Activated CD8-positive, alpha-beta memory T cell treated with anti-CD3 and anti-CD28 coated beads for 24 hours (primary cell): ENCODE data around the gene NEU2.

Experiments
- DNase-seq: peaks from one replicate; pipeline ENCODE4 v3.0.0-alpha.2; 2020

NEU2 gene

GRCh38 chr2:233032551-233033320 is at the start of gene NEU2:
Gene NEU2, plus strand, starts transcription at chr2:233032672. Its CDS starts 0 bp downstream, at chr2:233032672.
- DNase-seq, result no peak

DNA sequence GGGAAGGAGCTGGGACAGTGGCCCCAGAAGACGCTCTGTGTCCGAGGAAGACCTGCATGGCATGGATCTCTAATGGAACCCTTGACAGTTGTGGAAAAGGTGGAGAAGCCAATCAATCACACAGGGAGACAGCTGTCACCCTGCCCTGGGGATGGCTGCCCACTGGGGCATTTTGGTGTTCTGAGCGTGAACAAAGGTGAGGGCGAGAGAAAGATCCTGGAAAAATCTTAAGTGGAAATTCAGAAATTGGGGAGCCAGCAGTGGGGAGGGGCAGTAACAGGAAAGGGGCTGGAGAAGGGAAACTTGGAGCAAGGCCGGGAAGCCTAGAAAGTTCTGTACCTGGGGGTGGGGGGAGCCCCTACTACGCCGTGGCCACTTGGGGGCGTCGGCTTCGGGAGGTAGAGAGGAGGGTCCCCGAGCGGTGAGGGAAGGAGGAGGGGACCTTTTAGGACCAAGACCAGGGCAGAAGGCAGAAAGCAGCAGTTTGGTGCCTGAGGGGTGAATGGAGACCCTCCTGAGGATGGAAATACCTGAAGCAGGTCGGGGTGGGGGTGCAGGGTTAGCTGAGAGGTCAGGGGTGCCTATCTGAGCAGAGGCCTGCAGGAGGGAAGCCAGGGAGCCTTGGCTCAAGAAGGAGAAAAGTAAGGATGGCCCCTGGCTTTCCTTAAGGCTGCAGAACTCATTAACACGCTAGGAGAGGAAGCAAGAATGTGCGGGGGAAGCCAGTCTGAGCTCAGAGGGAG is 49.4 kb upstream of the NEU2 start:
- no peak for DNase-seq

DNA sequence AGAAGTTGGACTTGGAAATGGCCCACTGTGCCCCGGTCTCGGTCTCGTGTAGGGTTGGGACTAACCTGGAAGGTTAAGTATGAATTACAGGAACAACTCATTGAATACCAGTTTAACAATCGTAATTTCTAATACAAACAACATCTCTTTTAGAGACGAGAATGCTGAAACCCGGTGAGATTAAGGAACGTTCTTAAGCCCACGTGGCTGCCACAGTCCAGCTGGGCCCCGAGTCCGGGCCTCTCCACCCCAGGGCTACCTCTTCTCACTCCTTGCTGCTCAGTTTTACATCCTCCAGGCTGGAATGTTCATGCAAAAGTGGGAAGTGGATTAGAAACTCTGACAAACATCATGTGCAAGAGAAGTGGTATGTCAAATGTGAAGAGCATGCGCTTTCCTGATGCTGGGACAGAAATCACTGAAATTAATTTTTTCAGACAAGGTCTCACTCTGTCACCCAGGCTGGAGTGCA is 48.8 kb upstream of the NEU2 start:
- no peak for DNase-seq

GRCh38 chr2:232984451-232985207 is 47.8 kb upstream of the NEU2 start:
- no peak for DNase-seq

- no peak for DNase-seq
Measured at GRCh38 chr2:232986155-232986554, 46.3 kb upstream of the NEU2 start.

GRCh38 chr2:232993231-232993821 is 39.1 kb upstream of the NEU2 start:
- DNase-seq, result no peak

DNA sequence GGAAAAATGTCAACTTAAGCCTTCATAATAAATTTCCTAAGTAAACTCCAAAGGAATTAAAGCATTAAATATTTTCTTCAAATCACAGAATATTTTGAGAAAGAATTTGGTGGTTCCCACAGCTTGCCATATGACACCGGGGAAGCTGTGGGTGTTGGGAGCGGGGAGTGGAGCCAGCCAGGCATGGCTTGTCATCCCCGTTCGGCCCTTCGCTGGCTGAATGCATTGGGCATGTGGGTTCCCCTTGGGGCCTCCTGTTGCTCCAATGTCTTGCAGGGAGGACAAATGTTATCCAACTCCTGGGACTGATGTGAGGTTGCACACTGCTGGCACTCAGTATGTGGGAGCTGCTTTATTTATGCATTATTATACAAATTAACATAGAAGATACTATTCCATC is 38.0 kb upstream of the NEU2 start:
- DNase-seq, result peak; percentile 17

DNA sequence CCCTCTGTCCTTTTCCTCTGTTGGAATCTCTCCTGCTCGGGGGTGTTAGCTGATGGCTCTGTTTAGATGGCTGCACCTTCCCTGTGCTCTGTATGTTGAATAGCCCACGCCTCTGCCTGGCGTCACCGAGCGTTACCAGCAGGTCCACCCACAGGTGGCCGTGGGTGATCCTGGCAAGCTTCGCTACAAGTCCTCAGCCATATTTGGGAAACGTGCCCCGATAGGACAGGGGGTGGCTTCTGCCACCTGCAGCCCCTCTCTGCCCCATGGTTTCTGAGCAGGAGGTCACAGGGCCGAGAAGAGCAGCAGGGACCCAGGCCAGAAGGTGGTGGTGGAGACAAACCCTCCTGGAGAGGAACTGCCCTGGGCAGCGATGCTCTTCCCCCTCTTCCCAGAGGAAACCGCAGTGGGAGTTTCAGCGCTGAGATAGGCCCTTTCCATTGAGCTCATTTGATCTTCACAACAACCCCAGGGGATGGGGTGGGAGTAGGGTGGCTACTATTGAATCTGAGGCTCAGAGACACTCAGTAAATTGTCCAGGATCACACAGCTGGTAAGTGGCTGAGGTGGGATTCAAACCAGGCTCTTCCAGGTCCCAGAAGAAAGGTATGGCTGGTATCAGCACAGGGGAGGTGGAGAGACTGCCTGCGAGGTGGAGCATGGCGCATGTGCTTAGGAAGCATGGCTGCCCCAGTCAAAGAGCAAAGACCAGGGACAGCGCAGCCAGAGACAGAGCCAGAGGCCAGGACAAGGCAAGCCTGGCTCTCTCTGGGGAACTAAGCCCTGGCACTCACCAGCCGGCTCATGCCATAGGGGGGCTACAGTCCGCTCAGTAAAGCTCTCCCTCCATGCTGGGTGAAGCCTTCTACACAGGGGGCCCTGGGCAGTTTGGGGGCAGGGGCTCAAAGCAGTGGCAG is 34.5 kb upstream of the NEU2 start:
- no peak for DNase-seq

DNA sequence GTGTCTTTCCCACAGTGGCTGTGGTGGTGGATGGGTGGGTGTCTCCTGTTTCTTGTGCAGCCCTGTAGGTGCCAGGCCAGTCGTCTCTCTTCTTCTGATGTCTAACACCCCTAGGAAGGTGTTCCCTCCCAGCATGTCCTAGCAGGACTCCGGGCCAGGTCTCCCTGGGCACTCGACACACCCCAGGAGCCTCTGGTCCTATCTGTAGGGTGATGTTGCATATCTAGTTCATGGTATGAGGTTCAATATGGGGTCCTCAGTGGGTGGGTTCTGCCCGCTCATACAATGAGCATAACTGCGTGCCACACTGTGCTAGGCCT is 33.8 kb upstream of the NEU2 start:
- DNase-seq, result no peak

- no peak for DNase-seq
Measured at GRCh38 chr2:232999354-232999753, 33.1 kb upstream of the NEU2 start.

DNA sequence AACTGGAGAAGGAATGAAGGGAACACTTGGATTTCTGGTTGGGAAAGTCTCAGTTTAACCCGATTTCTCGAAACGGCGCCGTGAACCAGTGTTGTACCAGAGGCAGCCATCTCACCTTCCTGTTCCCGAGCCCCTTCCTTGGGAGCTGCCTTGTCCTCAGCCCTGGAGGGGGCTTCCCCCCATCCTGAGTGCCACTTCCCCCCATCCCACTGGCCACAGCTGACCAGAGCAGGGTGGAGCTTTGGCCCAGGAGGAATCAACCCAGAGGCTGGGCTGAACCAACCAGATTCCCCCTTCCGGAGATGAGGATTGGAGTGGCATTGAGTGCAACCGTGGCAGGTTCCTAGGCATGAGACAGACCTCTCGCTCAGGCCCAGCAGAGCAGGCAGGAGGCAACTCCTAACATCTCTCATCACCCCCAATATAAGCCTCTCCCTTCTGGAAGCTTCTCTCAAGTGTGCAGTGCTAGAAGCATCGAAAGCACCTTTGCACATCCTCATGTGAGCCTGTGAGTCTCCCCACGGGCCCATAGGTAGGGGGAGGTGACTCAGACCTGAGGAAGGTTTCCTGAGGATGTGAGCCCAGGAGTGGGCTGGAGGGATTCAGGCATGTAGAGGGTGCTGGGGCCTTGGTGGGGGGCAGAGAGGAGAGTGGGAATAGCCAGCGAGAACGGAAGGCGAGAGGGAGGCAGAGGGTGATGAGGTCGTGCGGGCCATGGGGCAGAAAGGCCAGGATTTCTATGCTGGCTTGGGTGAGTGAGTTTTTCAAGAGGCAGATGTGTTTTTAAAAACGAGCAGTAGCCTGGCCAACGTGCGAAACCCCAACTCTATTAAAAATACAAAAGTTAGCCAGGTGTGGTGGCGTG is 31.4 kb upstream of the NEU2 start:
- DNase-seq, result no peak

DNA sequence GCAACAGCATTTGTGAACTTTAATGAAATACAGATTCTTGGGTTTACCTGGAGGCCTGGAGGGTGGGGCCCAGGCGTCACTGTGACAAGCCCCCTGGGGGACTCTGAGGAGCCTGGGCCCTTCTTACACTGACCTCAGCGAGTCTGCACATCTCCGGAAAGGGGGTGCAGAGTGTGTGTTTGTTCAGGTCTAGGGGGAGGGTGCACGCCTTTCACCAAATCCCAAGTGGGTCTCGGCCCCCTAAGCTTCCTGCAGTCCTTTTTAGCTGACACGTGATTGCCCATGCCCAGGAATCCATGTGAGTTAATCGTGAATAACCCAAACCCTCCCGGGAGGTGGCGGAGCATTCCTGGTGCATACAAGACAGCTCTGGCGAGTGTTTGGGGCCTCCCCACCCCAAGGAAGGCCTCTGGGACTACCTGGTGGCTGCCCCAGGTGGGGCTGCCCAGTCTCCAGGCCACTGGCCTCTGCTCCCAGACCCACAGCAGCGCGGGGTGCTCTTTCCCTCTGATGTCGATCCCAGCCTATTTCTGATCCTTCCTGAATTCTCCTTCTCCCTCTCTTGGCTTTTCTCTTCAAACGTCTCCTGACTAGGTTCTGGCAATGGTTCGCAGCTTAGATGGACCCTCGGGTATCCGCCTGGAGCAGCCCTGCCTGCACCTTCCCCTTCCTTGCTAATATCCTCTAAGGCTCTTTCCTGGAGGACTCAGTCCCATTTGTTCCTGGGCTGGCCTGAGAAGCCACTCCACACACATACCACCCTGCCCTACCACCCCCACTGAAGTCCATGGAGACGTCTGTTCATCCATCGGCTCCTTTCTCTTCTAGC is 29.4 kb upstream of the NEU2 start:
- no peak for DNase-seq

DNA sequence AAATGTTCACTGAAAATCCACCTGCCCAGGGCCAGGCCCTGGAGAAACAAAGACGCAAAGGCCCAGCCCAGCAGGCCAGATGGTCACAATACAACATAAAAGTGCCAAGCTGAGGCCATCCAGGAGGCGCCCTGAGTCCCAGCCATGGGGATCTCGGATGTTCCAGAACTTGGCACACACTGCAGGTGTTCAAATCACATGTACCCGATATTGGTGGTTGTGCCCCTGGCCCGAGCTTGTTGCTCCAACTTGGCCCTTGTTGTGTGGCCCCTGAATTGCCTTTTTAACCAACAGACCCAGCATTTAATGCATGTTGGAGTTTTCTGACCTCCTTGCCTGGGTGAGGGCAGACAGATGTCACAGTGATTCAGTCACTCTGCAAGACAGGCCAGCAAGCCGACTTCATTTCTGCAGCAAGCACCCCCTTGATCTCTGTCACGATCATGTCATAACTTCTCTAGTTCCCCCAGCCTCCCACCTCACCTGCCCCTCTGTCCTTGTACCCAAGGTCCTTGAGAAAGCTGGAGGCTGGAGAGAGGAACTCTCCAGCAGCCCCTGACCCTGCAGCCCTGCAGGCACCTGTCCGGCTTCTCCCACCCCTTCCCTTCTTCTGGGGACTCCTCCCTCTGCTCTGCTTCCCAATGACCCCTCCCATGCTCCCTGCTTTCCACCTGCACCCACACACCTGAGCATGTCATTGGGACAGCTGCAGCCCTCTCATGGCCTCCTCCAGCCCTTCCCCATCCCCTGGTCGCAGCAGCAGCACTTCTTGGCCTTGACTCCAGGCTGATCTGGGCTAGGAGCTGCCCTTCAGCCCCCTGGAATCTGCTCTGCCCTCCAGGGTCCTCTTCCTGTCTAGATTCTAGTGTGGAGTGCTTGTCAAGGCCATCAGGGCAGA is 28.6 kb upstream of the NEU2 start:
- no peak for DNase-seq

DNA sequence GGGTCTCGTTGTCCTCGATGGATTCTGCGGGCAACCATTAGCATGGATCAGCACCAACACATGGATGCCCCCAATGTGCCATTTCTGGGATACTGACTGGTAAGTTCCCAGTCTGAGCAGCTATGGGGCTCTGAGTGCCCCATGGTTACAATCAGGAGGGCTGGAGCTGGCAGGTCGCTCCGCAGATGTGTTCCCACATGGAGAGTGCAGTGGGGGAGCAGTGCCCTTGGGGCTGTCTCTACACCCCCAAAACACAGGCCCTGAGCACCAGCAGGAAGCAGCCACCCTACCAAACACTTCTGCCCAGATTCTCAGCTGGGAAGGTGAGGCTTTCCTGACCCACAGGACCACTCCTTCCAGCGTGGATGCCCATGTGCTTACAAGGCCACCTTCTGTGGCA is 27.4 kb upstream of the NEU2 start:
- no peak for DNase-seq

DNA sequence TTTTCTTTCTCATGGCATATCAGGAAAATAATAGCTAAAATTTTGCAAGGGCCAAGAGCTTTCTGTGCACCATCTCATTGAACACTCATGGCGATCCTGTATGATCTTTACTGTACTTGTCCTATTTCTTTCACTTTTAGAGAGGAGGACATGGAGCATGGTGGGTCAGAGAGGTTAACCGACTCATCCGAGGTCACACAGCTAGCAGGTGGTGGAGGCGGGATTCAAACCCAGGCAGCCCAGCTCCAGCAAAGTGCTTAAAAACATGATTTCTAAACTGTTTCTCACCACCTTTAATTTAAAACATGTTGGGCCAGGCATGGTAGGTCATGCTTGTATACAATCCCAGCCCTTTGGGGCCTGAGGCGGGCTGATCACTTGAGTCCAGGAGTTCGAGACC is 25.8 kb upstream of the NEU2 start:
- DNase-seq, result no peak

DNA sequence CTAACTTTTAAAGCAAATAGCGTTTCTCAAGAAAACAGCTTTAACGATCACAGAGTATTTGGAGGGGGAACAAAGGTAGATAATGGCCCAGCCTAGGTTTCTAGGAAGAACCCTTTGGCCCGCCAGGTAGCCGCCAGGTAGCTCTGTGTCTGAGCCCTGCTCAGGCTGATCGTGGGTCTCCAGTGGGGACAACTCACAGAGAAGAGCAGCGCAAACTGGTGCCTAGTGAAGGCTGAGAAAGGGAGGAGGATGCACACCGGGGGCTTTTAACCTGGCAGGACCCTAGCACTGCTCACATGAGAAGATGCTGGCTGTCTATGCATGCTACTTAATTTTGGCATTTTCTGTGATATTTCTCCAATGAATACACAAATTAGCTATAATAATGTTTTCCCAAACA is 25.2 kb upstream of the NEU2 start:
- DNase-seq, result no peak

- no peak for DNase-seq
Measured at GRCh38 chr2:233007739-233008138, 24.7 kb upstream of the NEU2 start.

DNA sequence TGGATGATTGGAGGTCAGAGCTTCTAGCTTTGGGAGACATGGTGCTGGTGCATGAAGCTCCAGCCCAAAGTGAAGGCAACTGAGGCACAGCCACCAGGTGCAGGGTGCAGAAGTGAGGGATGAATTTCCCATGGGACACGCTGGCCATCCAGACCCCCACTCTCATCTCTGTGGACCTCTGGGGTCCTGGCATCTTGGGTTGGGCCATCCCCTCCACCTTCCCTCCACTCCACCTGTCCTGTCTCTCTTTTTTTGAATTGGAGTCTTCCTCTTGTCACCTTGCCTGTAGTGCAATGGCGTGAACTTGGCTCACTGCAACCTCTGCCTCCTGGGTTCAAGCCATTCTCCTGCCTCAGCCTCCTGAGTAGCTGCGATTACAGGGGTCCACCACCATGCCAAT is 22.8 kb upstream of the NEU2 start:
- no peak for DNase-seq

GRCh38 chr2:233010569-233011267 is 21.8 kb upstream of the NEU2 start:
- no peak for DNase-seq
